K562 (cell line): ENCODE measurements around the gene LTBP2. TPM values are rescaled to one million over a fixed set of nuclear protein-coding genes. Genes with fewer than 3 reads are reported as not detected.

Experiments used
- ARID1B ChIP-seq: fragments of 450-650 bp; IDR thresholded peaks from 2 replicates; pipeline ENCODE4 v1.6.1; 2016; ENCODE audit warnings: antibody characterized with exemption, mild to moderate bottlenecking, inconsistent platforms
- ATF3 ChIP-seq, 2 experiments: fragments of 450-650 bp in 1 of 2; sonication (generic) in 1 of 2; formaldehyde crosslinking in 1 of 2; IDR thresholded peaks in 1 of 2; conservative IDR thresholded peaks in 1 of 2; 2 replicates each; pipeline versions ENCODE4 v1.6.1 to v1.8.1; 2016 to 2023; ENCODE audit warnings: mild to moderate bottlenecking in 2 of 2, moderate library complexity in 2 of 2, inconsistent platforms in 1 of 2, missing genetic modification reagents in 1 of 2
- CGGBP1 ChIP-seq: fragments of 250-450 bp; sonication (Bioruptor Pico); IDR thresholded peaks from 2 replicates; pipeline ENCODE4 v1.9.0; 2021; ENCODE audit warnings: mild to moderate bottlenecking
- E2F6 ChIP-seq, 2 experiments: IDR thresholded peaks; 2 replicates each; pipeline ENCODE4 v1.6.1; 2011; ENCODE audit warnings: borderline replicate concordance in 1 of 2, control low read depth in 1 of 2, low read depth in 1 of 2, low read length in 1 of 2, mild to moderate bottlenecking in 1 of 2, mixed read lengths in 1 of 2, moderate library complexity in 1 of 2; ENCODE audit not compliant: insufficient read depth in 1 of 2, insufficient read length in 1 of 2, poor library complexity in 1 of 2, severe bottlenecking in 1 of 2; ENCODE audit errors: extremely low read depth in 1 of 2
- FOS ChIP-seq: IDR thresholded peaks from 3 replicates; pipeline ENCODE4 v1.6.1; 2011; ENCODE audit not compliant: insufficient read length; ENCODE audit errors: extremely low read depth
- FOSL1 ChIP-seq: fragments of 200-800 bp; sonication (Bioruptor generic); conservative IDR thresholded peaks from 2 replicates; pipeline ENCODE4 v1.6.1; 2016; ENCODE audit warnings: missing genetic modification characterization, missing compliant biosample characterization
- FOXA1 ChIP-seq: fragments of 450-650 bp; IDR thresholded peaks from 2 replicates; pipeline ENCODE4 v1.6.1; 2016; ENCODE audit warnings: mild to moderate bottlenecking, borderline replicate concordance
- JUND ChIP-seq, 2 experiments: IDR thresholded peaks; 2 replicates in 1 of 2; 3 replicates in 1 of 2; pipeline ENCODE4 v1.6.1; 2011; ENCODE audit warnings: borderline replicate concordance in 2 of 2, low read depth in 2 of 2, low read length in 2 of 2, improper control_type of control experiment in 1 of 2, missing biosample characterization in 1 of 2, missing genetic modification characterization in 1 of 2, missing genetic modification reagents in 1 of 2
- KDM4B ChIP-seq, 2 experiments: fragments of 450-650 bp in 1 of 2; sonication (generic) in 1 of 2; IDR thresholded peaks; 2 replicates each; pipeline ENCODE4 v1.6.1; 2016 to 2017; ENCODE audit warnings: borderline replicate concordance in 2 of 2, antibody characterized with exemption in 1 of 2, low read depth in 1 of 2, mild to moderate bottlenecking in 1 of 2
- NCOA2 ChIP-seq, 2 experiments: fragments of 450-650 bp; IDR thresholded peaks; 2 replicates each; pipeline ENCODE4 v1.6.1; 2018; ENCODE audit warnings: mild to moderate bottlenecking in 2 of 2, moderate library complexity in 1 of 2; ENCODE audit not compliant: partially characterized antibody in 2 of 2
- NCOA6 ChIP-seq: fragments of 450-650 bp; IDR thresholded peaks from 2 replicates; pipeline ENCODE4 v1.6.1; 2017; ENCODE audit warnings: mild to moderate bottlenecking
- NKRF ChIP-seq: fragments of 450-650 bp; IDR thresholded peaks from 2 replicates; pipeline ENCODE4 v1.6.1; 2016; ENCODE audit warnings: borderline replicate concordance
- NONO ChIP-seq, 2 experiments: fragments of 200-400 bp in 1 of 2; fragments of 450-650 bp in 1 of 2; formaldehyde crosslinking in 1 of 2; IDR thresholded peaks; 2 replicates each; pipeline ENCODE4 v1.6.1; 2017; ENCODE audit warnings: low read depth in 2 of 2, mild to moderate bottlenecking in 2 of 2, moderate library complexity in 2 of 2, low read length in 1 of 2
- PHB ChIP-seq: fragments of 250-450 bp; sonication (Bioruptor Pico); IDR thresholded peaks from 2 replicates; pipeline ENCODE4 v1.5.0; 2021
- RBFOX2 ChIP-seq: fragments of 200-400 bp; formaldehyde crosslinking; IDR thresholded peaks from 2 replicates; pipeline ENCODE4 v1.6.1; 2017; ENCODE audit warnings: low read depth, mild to moderate bottlenecking, low read length, moderate library complexity
- RBM34 ChIP-seq: fragments of 200-400 bp; formaldehyde crosslinking; IDR thresholded peaks from 2 replicates; pipeline ENCODE4 v1.6.1; 2018; ENCODE audit warnings: low read length, borderline replicate concordance; ENCODE audit not compliant: insufficient read depth
- SMARCB1 ChIP-seq: IDR thresholded peaks from 2 replicates; pipeline ENCODE4 v1.6.1; 2011; ENCODE audit warnings: improper control_type of control experiment, low read depth; ENCODE audit not compliant: insufficient read length
- SP2 ChIP-seq: IDR thresholded peaks from 2 replicates; pipeline ENCODE4 v1.6.1; 2011; ENCODE audit warnings: mild to moderate bottlenecking, low read depth, low read length, moderate library complexity; ENCODE audit not compliant: poor library complexity, severe bottlenecking; ENCODE audit errors: extremely low read depth
- SUPT5H ChIP-seq: fragments of 450-650 bp; IDR thresholded peaks from 2 replicates; pipeline ENCODE4 v1.6.1; 2016
- TAF1 ChIP-seq: IDR thresholded peaks from 2 replicates; pipeline ENCODE4 v1.6.1; 2011; ENCODE audit warnings: mild to moderate bottlenecking, low read length, moderate library complexity; ENCODE audit not compliant: insufficient read depth, control insufficient read depth, severe bottlenecking; ENCODE audit errors: extremely low read depth
- TBP ChIP-seq: optimal IDR thresholded peaks from 2 replicates; pipeline ENCODE3; 2011; ENCODE audit warnings: low read depth, low read length, improper control_type of control experiment
- XRCC4 ChIP-seq: IDR thresholded peaks from one replicate; pipeline ENCODE4 v1.6.1; 2011; ENCODE audit not compliant: insufficient read depth, insufficient read length; ENCODE audit errors: extremely low read depth
- ZC3H11A ChIP-seq: IDR thresholded peaks from 2 replicates; pipeline ENCODE4 v1.6.1; 2012; ENCODE audit warnings: low read depth, low read length, improper control_type of control experiment
- ZNF23 ChIP-seq: fragments of 250-450 bp; sonication (Bioruptor Pico); IDR thresholded peaks from 2 replicates; pipeline ENCODE4 v1.4.0; 2020; ENCODE audit warnings: mild to moderate bottlenecking
- ZNF77 ChIP-seq: fragments of 250-450 bp; sonication (Bioruptor Pico); IDR thresholded peaks from 2 replicates; pipeline ENCODE4 v1.5.0; 2020
- polyA plus RNA-seq, 8 experiments: library from polyadenylated mRNA; depleted of rRNA in 4 of 8; stranded (reverse) in 5 of 8; unstranded in 3 of 8; fragments of >200 nt; fragmentation: Nextera tagmentation in 2 of 8; fragmentation: Illumina TruSeq in 1 of 8; extraction: Ambion mirVana in 2 of 8; extraction: Trizol in 1 of 8; gene quantifications; 2 replicates each; pipeline versions ENCODE4 v1.2.1 to v1.2.3, GENCODE V29; 2011 to 2014; ENCODE audit warnings: inconsistent platforms in 1 of 8, missing spikeins in 1 of 8
- total RNA-seq, 7 experiments: library from RNA; depleted of rRNA in 6 of 7; stranded (reverse); fragments of >200 nt in 6 of 7; fragmentation: Illumina TruSeq in 2 of 7; extraction: Trizol in 2 of 7; gene quantifications; 2 replicates each; pipeline versions ENCODE4 v1.2.1 to v1.2.3, GENCODE V29; 2011 to 2021; ENCODE audit warnings: low replicate concordance in 1 of 7

The LTBP2 gene
- total and polyA plus RNA-seq, 9 of the 15 experiments (the other 6 are each of a cell fraction or from before 2014, with no cell fraction given): under 0.01 to 0.18 (median 0.03) TPM; not detected in 3

GRCh38 chr14:74616507-74616906 is 4.5 kb upstream of the LTBP2 start (continued):
- TF ChIP-seq ATF3 (IDR thresholded peaks at IDR 0.05) (peak; percentile 74), ATF3 (CRISPR knock-in tag; conservative IDR thresholded peaks at IDR 0.05) (no peak), ZNF23 (CRISPR knock-in tag) (no peak), SUPT5H (no peak), TBP (no peak), E2F6 (IDR thresholded peaks at IDR 0.05; ENCODE audit: borderline replicate concordance in 1 of 2, extremely low read depth in 1 of 2, insufficient read depth in 1 of 2, insufficient read length in 1 of 2, low read depth in 1 of 2, low read length in 1 of 2, poor library complexity in 1 of 2, severe bottlenecking in 1 of 2) (no peak), FOSL1 (tag) (peak; percentile 92), FOXA1 (no peak), NONO (IDR thresholded peaks at IDR 0.05; ENCODE audit: low read depth in 2 of 2, low read length in 1 of 2) (no peak), NCOA2 (IDR thresholded peaks at IDR 0.05; ENCODE audit: partially characterized antibody in 2 of 2) (no peak), FOS (peak; percentile 21), NKRF (no peak), ZNF77 (no peak), SMARCB1 (no peak), RBM34 (no peak), RBFOX2 (no peak), SP2 (no peak), NCOA6 (no peak), XRCC4 (no peak), KDM4B (IDR thresholded peaks at IDR 0.05; ENCODE audit: borderline replicate concordance in 2 of 2, low read depth in 1 of 2) (no peak), TAF1 (no peak), ZC3H11A (no peak), PHB (CRISPR knock-in tag) (no peak), ARID1B (peak; percentile 66), JUND (IDR thresholded peaks at IDR 0.05; ENCODE audit: borderline replicate concordance, low read depth, low read length) (peak; percentile 80; the same call in 1 of the 2 replicates), JUND (tag; IDR thresholded peaks at IDR 0.05; ENCODE audit: borderline replicate concordance, low read depth, low read length) (peak; percentile 64; the same call in 1 of the 3 replicates), CGGBP1 (CRISPR knock-in tag) (no peak)
